Measurements from ENCODE around the gene THSD7A. TPM values are rescaled to one million over a fixed set of nuclear protein-coding genes. Genes with fewer than 3 reads are reported as not detected.

Gene THSD7A
- total RNA-seq, 1 experiment from 2014 or later, result not detected

GRCh38 chr7:11667810-11668185, 164.2 kb downstream of the THSD7A start:
- POLR2A ChIA-PET, result no interaction called here
- intact Hi-C loops (cut with micrococcal nuclease), result no loop called here
- Mint-ChIP-seq H3K4me3 (ENCODE audit: unreplicated experiment) (no peak overlapping the region), H3K4me1 (ENCODE audit: insufficient read depth, unreplicated experiment) (no peaks in the 10 kb centered on the region), H3K9me3 (ENCODE audit: unreplicated experiment) (no peaks in the 10 kb centered on the region), H3K27me3 (ENCODE audit: insufficient read depth, unreplicated experiment) (no peaks in the 10 kb centered on the region), H3K36me3 (ENCODE audit: insufficient read depth, unreplicated experiment) (no peaks in the 10 kb centered on the region), H3K27ac (ENCODE audit: low read depth, unreplicated experiment) (no peak overlapping the region)
- CTCF ChIA-PET, result interaction anchor here (0.7 kb wide), 1 partner anchor 267 kb away, joined by 3 read pairs; no protein-coding TSS in a partner anchor
- no peak for DNase-seq (ENCODE audit: unreplicated experiment)
- TF ChIP-seq CTCF (IDR thresholded peaks at IDR 0.05; ENCODE audit: unreplicated experiment), result no peak
- no TSS peak for BruUV-seq (replicated peaks)

- H3K36me3 Mint-ChIP-seq (ENCODE audit: insufficient read depth, unreplicated experiment), result no peaks in the 10 kb centered on the region
- CTCF ChIA-PET, result no interaction called here
- POLR2A ChIA-PET, result no interaction called here
Measured at GRCh38 chr7:11667071-11667809, 164.8 kb downstream of the THSD7A start.

GRCh38 chr7:11665357-11665756, 166.6 kb downstream of the THSD7A start:
- no TSS peak for BruUV-seq (replicated peaks)
- ChIA-PET CTCF (no interaction called here), POLR2A (no interaction called here)
- Mint-ChIP-seq H3K4me3 (ENCODE audit: unreplicated experiment) (no peak overlapping the region), H3K27me3 (ENCODE audit: insufficient read depth, unreplicated experiment) (peaks cover 19% of the 10 kb centered on the region), H3K4me1 (ENCODE audit: insufficient read depth, unreplicated experiment) (no peaks in the 10 kb centered on the region), H3K9me3 (ENCODE audit: unreplicated experiment) (no peaks in the 10 kb centered on the region), H3K27ac (ENCODE audit: low read depth, unreplicated experiment) (no peak overlapping the region), H3K36me3 (ENCODE audit: insufficient read depth, unreplicated experiment) (no peaks in the 10 kb centered on the region)
- intact Hi-C loops (cut with micrococcal nuclease), result no loop called here
- DNase-seq (ENCODE audit: unreplicated experiment), result no peak
- TF ChIP-seq CTCF (IDR thresholded peaks at IDR 0.05; ENCODE audit: unreplicated experiment), result no peak

More at GRCh38 chr7:11667071-11667809, 164.8 kb downstream of the THSD7A start:
- no peak for DNase-seq (ENCODE audit: unreplicated experiment)
- H3K4me1 Mint-ChIP-seq (ENCODE audit: insufficient read depth, unreplicated experiment), result no peaks in the 10 kb centered on the region
- H3K4me3 Mint-ChIP-seq (ENCODE audit: unreplicated experiment), result no peak overlapping the region
- no TSS peak for BruUV-seq (replicated peaks)
- no peaks in the 10 kb centered on the region for H3K9me3 Mint-ChIP-seq (ENCODE audit: unreplicated experiment)
- peaks cover 1% of the 10 kb centered on the region for H3K27me3 Mint-ChIP-seq (ENCODE audit: insufficient read depth, unreplicated experiment)
- no peak for TF ChIP-seq CTCF (IDR thresholded peaks at IDR 0.05; ENCODE audit: unreplicated experiment)
- intact Hi-C loops (cut with micrococcal nuclease), result no loop called here
- no peak overlapping the region for H3K27ac Mint-ChIP-seq (ENCODE audit: low read depth, unreplicated experiment)

- no peaks in the 10 kb centered on the region for H3K36me3 Mint-ChIP-seq (ENCODE audit: insufficient read depth, unreplicated experiment)
- no peak for DNase-seq (ENCODE audit: unreplicated experiment)
- ChIA-PET POLR2A (no interaction called here), CTCF (interaction anchor here (0.7 kb wide), 1 partner anchor 9 kb away, joined by 3 read pairs; no protein-coding TSS in a partner anchor)
- no peak overlapping the region for H3K27ac Mint-ChIP-seq (ENCODE audit: low read depth, unreplicated experiment)
- TF ChIP-seq CTCF (IDR thresholded peaks at IDR 0.05; ENCODE audit: unreplicated experiment), result no peak
- intact Hi-C loops (cut with micrococcal nuclease), result no loop called here
- peaks cover 13% of the 10 kb centered on the region for H3K27me3 Mint-ChIP-seq (ENCODE audit: insufficient read depth, unreplicated experiment)
- no peak overlapping the region for H3K4me3 Mint-ChIP-seq (ENCODE audit: unreplicated experiment)
- BruUV-seq (replicated peaks), result no TSS peak
- no peaks in the 10 kb centered on the region for H3K9me3 Mint-ChIP-seq (ENCODE audit: unreplicated experiment)
- no peaks in the 10 kb centered on the region for H3K4me1 Mint-ChIP-seq (ENCODE audit: insufficient read depth, unreplicated experiment)
Measured at GRCh38 chr7:11655642-11656041, 176.4 kb downstream of the THSD7A start.

All from MCF 10A (cell line).